Breast epithelium (tissue), 3 donors: ENCODE data around the gene RNF112.
A peak's percentile ranks its signal among the peaks of the same experiment; 100 is the strongest.

Source experiments
- CTCF ChIP-seq, 3 donors: fragments of 450-650 bp; IDR thresholded peaks; one replicate each; pipeline ENCODE4 v1.5.1; 2016 to 2017; ENCODE audit warnings: antibody characterized with exemption in 3 of 3, mild to moderate bottlenecking in 3 of 3, moderate library complexity in 3 of 3
- POLR2A ChIP-seq: fragments of 450-650 bp; IDR thresholded peaks from one replicate; pipeline ENCODE4 v1.6.1; 2016; ENCODE audit warnings: antibody characterized with exemption, mild to moderate bottlenecking, moderate library complexity
- POLR2AphosphoS5 ChIP-seq, 3 donors: sonication (generic); formaldehyde crosslinking; IDR thresholded peaks; one replicate each; pipeline ENCODE4 v1.6.1; 2017; ENCODE audit warnings: antibody characterized with exemption in 3 of 3

GRCh38 chr17:19448341-19449268, 37.6 kb downstream of the RNF112 start:
- no peak for TF ChIP-seq POLR2A
- no peak for TF ChIP-seq CTCF (IDR thresholded peaks at IDR 0.05)
- TF ChIP-seq POLR2AphosphoS5 (IDR thresholded peaks at IDR 0.05), result peak in 2 of 3 donors; percentile 36 to 66
